GM23248 (cell line): Measurements from ENCODE around the gene POMT2. TPM values are rescaled to one million over a fixed set of nuclear protein-coding genes. Genes with fewer than 3 reads are reported as not detected.

Source experiments
- DNase-seq: peaks from one replicate; pipeline ENCODE4 v3.0.0-alpha.2; 2015
- H2AFZ ChIP-seq: fragments of 200-600 bp; sonication (generic); 2 replicates; pipeline ENCODE4 v1.6.1; 2016; ENCODE audit warnings: antibody characterized with exemption
- H3F3A ChIP-seq: fragments of 200-600 bp; sonication (generic); 2 replicates; pipeline ENCODE4 v1.6.1; 2016; ENCODE audit warnings: mild to moderate bottlenecking, antibody characterized with exemption, mixed run types; ENCODE audit not compliant: insufficient read depth
- H3K27ac ChIP-seq: fragments of 200-600 bp; sonication (generic); 2 replicates; pipeline ENCODE4 v1.5.1; 2016; ENCODE audit warnings: mild to moderate bottlenecking
- H3K27me3 ChIP-seq: fragments of 200-600 bp; sonication (generic); replicated peaks from 2 replicates; pipeline ENCODE4 v1.6.1; 2016; ENCODE audit warnings: mild to moderate bottlenecking; ENCODE audit not compliant: insufficient read depth
- H3K36me3 ChIP-seq: fragments of 200-600 bp; sonication (generic); 2 replicates; pipeline ENCODE4 v1.6.1; 2016; ENCODE audit warnings: low read depth, mild to moderate bottlenecking
- H3K4me1 ChIP-seq: fragments of 200-600 bp; sonication (generic); 2 replicates; pipeline ENCODE4 v1.6.1; 2016; ENCODE audit warnings: mild to moderate bottlenecking; ENCODE audit not compliant: insufficient read depth
- H3K4me2 ChIP-seq: fragments of 200-600 bp; sonication (generic); one replicate; pipeline ENCODE4 v1.6.1; 2016; ENCODE audit warnings: mild to moderate bottlenecking; ENCODE audit not compliant: unreplicated experiment
- H3K4me3 ChIP-seq: fragments of 200-600 bp; sonication (generic); 2 replicates; pipeline ENCODE4 v1.5.1; 2016; ENCODE audit warnings: mild to moderate bottlenecking
- H3K79me2 ChIP-seq: fragments of 200-600 bp; sonication (generic); 2 replicates; pipeline ENCODE4 v1.6.1; 2016; ENCODE audit warnings: mild to moderate bottlenecking; ENCODE audit not compliant: insufficient read depth
- H3K9ac ChIP-seq: fragments of 200-600 bp; sonication (generic); 2 replicates; pipeline ENCODE4 v1.6.1; 2016; ENCODE audit warnings: mild to moderate bottlenecking
- H3K9me2 ChIP-seq: fragments of 200-600 bp; sonication (generic); 2 replicates; pipeline ENCODE4 v1.6.1; 2016; ENCODE audit warnings: mixed run types, mild to moderate bottlenecking, moderate library complexity; ENCODE audit not compliant: insufficient read depth
- H3K9me3 ChIP-seq: fragments of 200-600 bp; sonication (generic); one replicate; pipeline ENCODE4 v1.6.1; 2017; ENCODE audit warnings: low read depth
- H4K20me1 ChIP-seq: fragments of 200-600 bp; sonication (generic); 2 replicates; pipeline ENCODE4 v1.6.0; 2016; ENCODE audit not compliant: insufficient read depth
- EZH2 ChIP-seq: fragments of 200-600 bp; sonication (generic); IDR thresholded peaks from 2 replicates; pipeline ENCODE4 v1.6.1; 2018; ENCODE audit warnings: antibody characterized with exemption, mild to moderate bottlenecking; ENCODE audit not compliant: insufficient read depth, poor library complexity, severe bottlenecking
- EZH2phosphoT487 ChIP-seq: fragments of 200-600 bp; sonication (generic); IDR thresholded peaks from 2 replicates; pipeline ENCODE4 v1.6.1; 2018; ENCODE audit warnings: antibody characterized with exemption, moderate library complexity, mild to moderate bottlenecking, low read depth; ENCODE audit not compliant: insufficient read depth
- WGBS, 2 experiments: methylation state at CpG; one replicate each; pipeline ENCODE4 v1.1.6; 2015 to 2017; ENCODE audit warnings: low lambda C conversion rate in 2 of 2, low coverage in 1 of 2; ENCODE audit errors: missing lambda C conversion rate in 2 of 2; 5-methylcytosine and 5-hydroxymethylcytosine counted together
- in situ Hi-C: fragments of 300-500 bp; cut with MboI; formaldehyde crosslinking; loops from 2 replicates; pipeline ENCODE4 v1.15.0; 2020
- polyA plus RNA-seq: library from polyadenylated mRNA; unstranded; fragments of >200 nt; fragmentation: Nextera tagmentation; extraction: Ambion mirVana; gene quantifications from 2 replicates; pipeline ENCODE4 v1.2.1, GENCODE V29; 2016
- total RNA-seq: library from RNA; depleted of rRNA; stranded (reverse); fragments of >200 nt; shearing (Covaris generic); gene quantifications from 2 replicates; pipeline ENCODE4 v1.2.3, GENCODE V29; 2014

The POMT2 gene
- total and polyA plus RNA-seq, 2 experiments from 2014 or later = 20.7 to 28.3 TPM

DNA sequence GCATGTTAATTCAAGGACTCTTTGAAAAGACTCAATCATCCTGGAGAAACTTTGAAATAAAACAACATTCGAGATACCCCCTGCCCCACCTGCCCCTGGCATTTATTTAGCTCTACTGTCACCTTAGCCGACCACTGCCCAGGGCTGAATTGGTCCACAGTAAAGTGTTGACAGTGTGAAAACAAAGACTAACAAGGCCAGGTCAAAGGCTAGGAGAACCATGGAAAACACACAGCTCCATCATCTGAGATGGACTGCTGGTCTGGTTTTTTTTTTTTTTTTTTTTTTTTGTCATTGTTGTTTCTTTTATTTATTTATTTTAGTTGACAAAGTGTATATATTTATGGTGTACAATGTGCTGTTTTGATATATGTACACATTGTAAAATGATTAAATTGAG, 25.8 kb upstream of the POMT2 start:
- DNase-seq = no peak

DNA sequence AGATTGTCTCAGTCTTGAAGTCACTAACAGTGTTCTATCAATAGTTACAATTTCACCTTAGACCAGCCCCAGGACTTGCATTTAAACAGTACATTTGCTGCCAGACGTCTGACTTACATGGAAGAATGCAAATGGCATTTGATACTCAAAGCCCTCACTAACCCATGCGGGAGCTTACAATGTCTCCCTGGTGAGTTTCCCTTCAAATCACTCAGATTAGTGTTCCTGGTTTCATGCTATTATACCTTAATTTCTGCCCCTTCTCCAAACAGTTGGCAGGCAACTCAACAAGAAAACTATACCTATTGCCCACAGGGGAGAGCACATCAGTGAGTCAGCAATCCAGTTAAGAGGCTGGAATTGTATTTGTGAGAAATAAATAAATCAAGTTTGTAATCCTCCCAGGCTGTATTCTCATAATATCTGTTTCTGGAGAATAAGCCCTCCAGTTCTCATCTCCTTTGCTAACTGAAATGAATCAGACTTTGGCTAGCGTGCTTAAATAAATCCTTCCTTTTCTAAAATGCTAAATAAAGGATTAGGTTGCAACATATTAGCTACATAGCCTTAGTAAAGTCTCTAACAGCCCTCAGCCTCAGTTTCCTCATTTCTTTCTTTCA, 23.8 kb upstream of the POMT2 start:
- Histone ChIP-seq H3K4me1 (peaks cover 3% of the 10 kb centered on the region; the same call in 1 of the 2 replicates), H3K36me3 (no peaks in the 10 kb centered on the region), H2AFZ (no peak overlapping the region), H3K4me2 (no peak overlapping the region), H3F3A (no peaks in the 10 kb centered on the region), H3K9ac (no peak overlapping the region), H3K4me3 (no peak overlapping the region), H4K20me1 (no peaks in the 10 kb centered on the region), H3K27me3 (no peaks in the 10 kb centered on the region), H3K9me3 (no peaks in the 10 kb centered on the region), H3K79me2 (no peaks in the 10 kb centered on the region), H3K9me2 (no peaks in the 10 kb centered on the region), H3K27ac (no peak overlapping the region)
- WGBS, 2 experiments = 91 to 93% methylated on average over 3 of the region's 3 CpGs
- no peak for DNase-seq
- TF ChIP-seq EZH2 (no peak), EZH2phosphoT487 (no peak)
- in situ Hi-C loops = no loop called here

More for the DNA sequence above, 25.8 kb upstream of the POMT2 start:
- H3K4me3 ChIP-seq = no peak overlapping the region
- in situ Hi-C loops = no loop called here
- H2AFZ ChIP-seq = no peak overlapping the region
- no peaks in the 10 kb centered on the region for H3K27me3 ChIP-seq
- TF ChIP-seq EZH2phosphoT487 = no peak
- no peak for TF ChIP-seq EZH2
- WGBS, 2 experiments = 76 to 79% methylated on average over 2 of the region's 2 CpGs
- H3K4me1 ChIP-seq = no peaks in the 10 kb centered on the region
- no peak overlapping the region for H3K9ac ChIP-seq
- H3K27ac ChIP-seq = no peak overlapping the region
- H3K36me3 ChIP-seq = peaks cover 7% of the 10 kb centered on the region; the same call in 1 of the 2 replicates
- H3K9me3 ChIP-seq = no peaks in the 10 kb centered on the region
- H4K20me1 ChIP-seq = no peaks in the 10 kb centered on the region
- no peak overlapping the region for H3K4me2 ChIP-seq
- H3K79me2 ChIP-seq = no peaks in the 10 kb centered on the region
- H3K9me2 ChIP-seq = no peaks in the 10 kb centered on the region
- no peaks in the 10 kb centered on the region for H3F3A ChIP-seq

DNA sequence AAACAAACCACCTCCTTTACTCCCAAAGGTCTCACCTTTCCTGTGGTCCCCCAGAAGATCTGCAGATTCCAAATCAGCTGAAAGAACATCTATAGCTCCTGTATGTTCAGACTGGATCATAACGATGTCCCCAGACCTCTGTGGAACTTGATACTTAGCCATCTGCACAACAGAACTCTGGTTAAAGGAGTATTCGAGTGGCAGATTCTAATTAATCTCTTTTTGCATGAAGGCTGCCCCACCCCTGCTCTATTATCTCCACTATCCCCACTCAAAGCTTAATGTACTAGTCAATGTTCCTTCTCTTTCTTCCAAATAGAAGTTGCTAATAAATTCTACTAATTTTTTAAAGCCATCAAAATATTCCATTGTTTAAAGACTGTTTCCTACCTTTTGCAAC, 23.0 kb upstream of the POMT2 start:
- H3K4me3 ChIP-seq = no peak overlapping the region
- H4K20me1 ChIP-seq = no peaks in the 10 kb centered on the region
- no peaks in the 10 kb centered on the region for H3K9me2 ChIP-seq
- in situ Hi-C loops = no loop called here
- no peak overlapping the region for H3K9ac ChIP-seq
- H3K9me3 ChIP-seq = no peaks in the 10 kb centered on the region
- H3K79me2 ChIP-seq = no peaks in the 10 kb centered on the region
- H3K36me3 ChIP-seq = no peaks in the 10 kb centered on the region
- peaks cover 10% of the 10 kb centered on the region for H3K4me1 ChIP-seq
- no peaks in the 10 kb centered on the region for H3F3A ChIP-seq
- H3K27me3 ChIP-seq = no peaks in the 10 kb centered on the region
- TF ChIP-seq EZH2phosphoT487 = no peak
- TF ChIP-seq EZH2 = no peak
- no peak overlapping the region for H3K4me2 ChIP-seq
- no peak for DNase-seq
- WGBS, 2 experiments = 97 to 98% methylated on average over 2 of the region's 2 CpGs
- H2AFZ ChIP-seq = no peak overlapping the region
- H3K27ac ChIP-seq = no peak overlapping the region

DNA sequence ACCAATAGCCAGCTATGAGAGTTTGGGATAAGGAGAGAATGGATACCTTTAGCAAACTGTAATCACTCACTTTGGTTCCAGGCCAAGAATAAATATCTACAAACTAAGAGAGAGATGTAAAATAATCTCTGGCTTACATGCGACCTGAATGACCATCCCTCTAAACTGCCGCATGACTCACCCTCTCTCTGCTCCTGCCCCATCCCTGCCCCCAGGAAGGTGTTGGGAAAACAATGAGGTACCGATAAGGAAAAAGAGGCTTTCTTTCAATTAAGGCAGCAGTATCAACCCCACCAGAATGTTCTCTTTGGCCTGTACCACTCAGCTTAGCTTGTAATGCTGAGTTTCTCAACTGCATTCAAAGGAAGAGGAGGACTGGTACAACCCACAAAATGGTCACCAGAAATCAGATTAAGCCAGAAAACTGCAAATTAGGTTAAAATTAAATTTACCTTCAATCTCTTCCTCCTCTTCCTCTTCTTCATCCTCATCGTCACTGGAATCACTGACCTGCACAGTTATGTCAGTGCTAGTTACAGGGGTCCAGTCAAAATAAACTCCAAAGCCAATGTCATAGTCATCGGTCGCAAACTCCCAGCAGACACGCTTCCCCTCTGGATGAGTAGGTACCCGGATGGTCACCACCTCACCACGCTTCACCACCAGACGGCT, 22.2 kb upstream of the POMT2 start:
- Histone ChIP-seq H3K4me1 (peaks cover 11% of the 10 kb centered on the region), H3K27ac (no peak overlapping the region), H3K9me2 (no peaks in the 10 kb centered on the region), H3K9ac (no peak overlapping the region), H2AFZ (no peak overlapping the region), H3K27me3 (no peaks in the 10 kb centered on the region), H3K9me3 (no peaks in the 10 kb centered on the region), H3K4me2 (no peak overlapping the region), H3K36me3 (no peaks in the 10 kb centered on the region), H3F3A (no peaks in the 10 kb centered on the region), H3K79me2 (no peaks in the 10 kb centered on the region), H4K20me1 (no peaks in the 10 kb centered on the region), H3K4me3 (no peak overlapping the region)
- 97% methylated on average over 10 of the region's 10 CpGs for WGBS, 2 experiments
- in situ Hi-C loops = no loop called here
- DNase-seq = no peak
- TF ChIP-seq EZH2phosphoT487 (no peak), EZH2 (no peak)
